ENCODE data around the gene HNRNPUL2. TPM values are rescaled to one million over a fixed set of nuclear protein-coding genes. Genes with fewer than 3 reads are reported as not detected.
"Not testable (repeated sequence)": the region's sequence is repeated elsewhere in the genome, so short reads cannot be mapped to it uniquely, and the experiment has no call there.

Gene HNRNPUL2
- 4.1 and 9.3 TPM in 2 replicates for total RNA-seq (2014; rRNA removed; shearing (Covaris generic))
- polyA plus RNA-seq (2015; cell fraction: cytosol; rRNA removed): 42.0 and 49.7 TPM in 2 replicates
- 54.3 and 61.5 TPM in 2 replicates for polyA plus RNA-seq (2015; cell fraction: nucleus; rRNA removed)

DNA sequence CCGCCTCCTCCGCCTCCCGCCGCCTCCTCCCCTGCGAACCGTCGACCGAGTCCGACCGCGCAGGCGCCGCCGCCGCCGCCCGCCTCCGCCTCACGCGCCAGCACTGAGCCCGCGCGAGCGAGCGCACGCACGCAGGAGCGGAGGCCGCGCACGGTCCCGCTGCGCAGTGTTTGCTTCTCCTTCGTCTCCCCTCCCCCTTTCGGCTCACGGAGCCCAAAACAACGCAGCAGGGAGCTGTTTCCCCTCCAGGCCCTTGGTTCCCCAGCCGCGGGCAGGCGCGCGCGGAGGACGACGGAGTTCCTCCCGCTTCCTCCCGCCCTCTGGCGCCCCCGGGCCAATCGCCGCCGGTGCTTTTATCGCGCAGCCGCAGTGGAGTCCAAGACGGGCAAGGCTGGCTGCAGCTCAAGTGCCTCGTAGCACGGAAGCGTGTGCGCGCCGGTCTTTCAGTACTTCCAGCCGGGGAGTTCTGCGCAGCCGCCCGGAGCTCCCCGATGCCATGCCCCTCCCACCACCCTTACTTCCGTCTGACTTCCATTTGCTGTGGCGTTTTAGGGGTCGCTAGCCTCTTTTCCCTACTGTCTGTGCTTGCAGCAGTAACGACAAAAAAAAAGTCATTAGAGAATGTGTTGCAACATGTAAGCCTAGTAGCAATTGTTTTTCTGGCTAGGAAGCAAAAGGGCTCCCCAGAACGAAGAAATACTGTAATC lies at the start of gene HNRNPUL2:
Gene HNRNPUL2 (minus strand): TSS at position 293 of the 707 bp plus-strand sequence. CDS start 301 bp downstream, outside the sequence.
- peak; percentile 99 for DNase-seq (ENCODE audit: low read depth)

DNA sequence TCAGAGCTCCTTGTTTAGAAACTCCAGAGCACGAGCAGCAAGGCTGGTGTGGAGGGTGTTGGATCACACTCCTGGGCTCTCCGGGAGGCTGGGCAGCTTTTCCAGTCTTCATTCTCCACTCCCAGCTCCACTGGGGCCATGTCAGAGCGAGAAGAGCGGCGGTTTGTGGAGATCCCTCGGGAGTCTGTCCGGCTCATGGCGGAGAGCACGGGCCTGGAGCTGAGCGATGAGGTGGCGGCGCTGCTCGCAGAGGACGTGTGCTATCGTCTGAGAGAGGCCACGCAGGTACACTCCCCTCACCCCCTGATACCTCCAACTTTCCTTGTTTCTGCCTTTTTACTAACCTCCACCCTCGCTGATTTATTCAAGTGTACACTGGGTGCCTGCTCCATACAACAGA lies 48.4 kb upstream of the HNRNPUL2 start:
- DNase-seq (ENCODE audit: low read depth): no peak

DNA sequence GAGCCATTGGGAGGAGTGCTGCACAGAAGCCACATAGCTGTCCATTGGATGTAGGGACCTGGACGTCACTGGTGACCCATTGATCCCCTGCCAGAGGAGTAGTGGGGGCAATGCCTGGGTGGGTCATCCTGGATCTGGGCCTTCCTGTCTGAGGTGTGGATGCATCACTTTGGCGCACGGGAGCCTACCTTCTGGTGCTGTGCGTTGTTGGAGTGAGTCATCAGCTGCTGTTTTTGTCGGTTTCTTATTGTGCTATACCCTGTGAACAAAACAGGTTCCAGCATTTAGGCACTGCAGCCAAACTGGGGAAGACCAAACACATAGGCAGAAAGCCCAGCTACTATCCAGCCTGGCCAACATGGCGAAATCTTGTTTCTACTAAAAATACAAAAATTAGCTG lies 47.1 kb upstream of the HNRNPUL2 start:
- DNase-seq (ENCODE audit: low read depth): no peak

DNA sequence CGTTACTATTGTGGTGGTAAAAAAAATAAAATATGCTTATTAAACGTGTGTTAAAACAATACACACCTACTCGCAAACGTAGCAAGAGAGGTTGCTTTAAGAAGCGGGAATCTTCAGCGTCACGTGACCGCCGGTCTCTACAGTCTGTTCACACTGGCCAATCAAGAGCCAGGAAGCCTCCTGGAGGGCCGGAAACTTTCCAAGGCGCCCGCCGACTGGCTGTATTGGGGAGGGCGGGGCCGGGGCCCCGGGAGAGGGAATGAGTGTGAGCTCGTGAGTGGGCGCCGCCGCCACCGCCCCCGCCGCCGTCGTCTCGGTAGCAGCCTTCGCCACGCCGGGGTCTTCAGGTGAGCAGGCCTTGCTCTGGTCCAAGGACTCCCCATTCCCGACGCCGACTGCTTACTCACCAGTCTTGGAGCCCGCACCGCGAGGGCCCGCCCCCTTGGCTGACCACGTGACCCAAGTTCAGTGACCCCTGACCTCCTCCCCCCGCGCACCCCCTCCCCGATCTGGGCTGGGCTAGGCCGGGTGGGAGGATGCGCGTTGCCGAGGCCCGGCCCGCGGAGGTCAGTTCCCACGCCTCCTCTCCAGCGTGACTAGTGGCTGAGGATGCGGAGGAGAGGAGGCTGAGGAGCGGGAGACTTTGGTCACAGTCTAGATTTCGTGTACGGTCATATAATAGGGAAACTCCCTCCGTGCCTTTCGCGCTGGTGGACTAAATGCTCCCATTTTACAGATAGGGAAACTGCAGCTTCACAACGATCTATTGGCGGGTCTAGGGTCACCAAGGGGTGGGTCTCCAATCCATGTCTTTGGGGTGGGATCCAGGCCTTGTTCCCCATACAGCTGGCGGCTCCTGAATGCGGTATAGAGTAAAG lies 44.1 kb upstream of the HNRNPUL2 start, which contains the start of gene TAF6L:
Gene TAF6L (plus strand): TSS at position 253 of the 878 bp plus-strand sequence. CDS start 4,388 bp downstream, outside the sequence.
- peak; percentile 97 for DNase-seq (ENCODE audit: low read depth)

DNA sequence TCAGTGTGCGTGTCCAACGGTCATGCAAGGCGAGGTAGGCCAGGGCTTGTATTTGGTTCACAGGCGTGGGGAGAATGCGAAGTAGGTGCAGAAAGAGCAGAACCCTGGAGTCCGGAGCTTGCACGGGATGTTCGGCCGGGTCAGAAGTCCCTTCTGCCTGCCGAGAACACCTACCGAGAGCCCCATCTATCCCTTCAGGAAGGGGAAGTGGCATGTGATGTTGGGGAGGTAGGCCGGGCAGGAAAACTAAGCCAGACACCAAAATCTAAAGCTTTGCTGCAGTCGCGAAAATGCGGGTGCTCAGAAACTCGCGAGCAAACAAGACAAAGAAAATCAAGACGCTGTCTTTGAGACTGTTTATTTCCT lies 43.5 kb upstream of the HNRNPUL2 start:
- DNase-seq (ENCODE audit: low read depth): no peak

GRCh38 chr11:62760867-62761227 lies 33.6 kb upstream of the HNRNPUL2 start:
- not testable (repeated sequence) for DNase-seq (ENCODE audit: low read depth)

- no peak for DNase-seq (ENCODE audit: low read depth)
These were observed 30.9 kb upstream of the HNRNPUL2 start for GRCh38 chr11:62757846-62758788.

DNA sequence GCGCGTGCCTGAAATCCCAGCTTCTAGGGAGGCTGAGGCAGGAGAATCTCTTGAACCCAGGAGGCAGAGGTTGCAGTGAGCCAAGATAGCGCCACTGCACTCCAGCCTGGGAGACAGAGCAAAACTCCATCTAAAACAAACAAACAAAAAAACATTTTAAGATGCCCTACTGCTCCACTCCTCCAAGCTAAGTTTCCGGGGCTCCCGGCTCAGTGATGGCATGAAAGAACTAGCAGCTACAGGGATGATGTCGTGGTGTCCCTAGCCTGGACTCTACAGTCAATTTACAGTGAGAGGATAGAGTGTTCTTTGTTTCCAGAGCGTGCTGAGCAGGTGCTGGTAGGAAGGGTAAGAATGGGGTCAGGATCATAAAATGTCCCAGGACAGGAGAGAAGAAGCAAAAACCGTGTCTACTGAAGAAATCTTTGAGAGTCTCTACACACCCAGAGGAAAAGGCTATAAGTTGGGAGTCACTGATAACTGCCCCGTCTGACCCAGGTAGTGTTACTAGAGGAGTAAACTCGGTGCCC lies 27.9 kb upstream of the HNRNPUL2 start:
- no peak for DNase-seq (ENCODE audit: low read depth)

GRCh38 chr11:62753736-62754603 lies 26.7 kb upstream of the HNRNPUL2 start, which contains the start of gene ZBTB3:
Gene ZBTB3, minus strand, starts transcription at chr11:62754160. Its CDS starts 496 bp downstream, at chr11:62753664.
- DNase-seq (ENCODE audit: low read depth): peak; percentile 100

- DNase-seq (ENCODE audit: low read depth): no peak
These were observed 25.9 kb upstream of the HNRNPUL2 start for GRCh38 chr11:62752994-62753735.

- no peak for DNase-seq (ENCODE audit: low read depth)
These were observed 25.0 kb upstream of the HNRNPUL2 start for GRCh38 chr11:62752177-62752785.

DNA sequence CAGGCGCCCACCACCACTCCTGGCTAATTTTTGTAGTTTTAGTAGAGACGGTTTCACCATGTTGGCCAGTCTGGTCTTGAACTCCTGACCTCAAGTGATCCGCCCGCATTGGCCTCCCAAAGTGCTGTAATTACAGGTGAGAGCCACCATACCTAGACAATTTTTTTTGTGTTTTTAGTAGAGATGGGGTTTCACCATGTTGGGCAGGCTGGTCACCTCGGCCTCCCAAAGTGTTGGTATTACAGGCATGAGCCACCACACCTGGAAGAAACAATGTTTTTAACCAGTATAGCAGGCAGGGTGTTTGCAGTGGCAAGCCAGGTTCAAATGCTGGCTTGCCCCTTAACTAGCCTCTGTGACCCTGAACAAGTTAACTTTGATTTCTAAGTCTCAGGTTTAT lies 22.7 kb upstream of the HNRNPUL2 start:
- not testable (repeated sequence) for DNase-seq (ENCODE audit: low read depth)

- DNase-seq (ENCODE audit: low read depth): no peak
These were observed 20.4 kb upstream of the HNRNPUL2 start for GRCh38 chr11:62747475-62748160.

DNA sequence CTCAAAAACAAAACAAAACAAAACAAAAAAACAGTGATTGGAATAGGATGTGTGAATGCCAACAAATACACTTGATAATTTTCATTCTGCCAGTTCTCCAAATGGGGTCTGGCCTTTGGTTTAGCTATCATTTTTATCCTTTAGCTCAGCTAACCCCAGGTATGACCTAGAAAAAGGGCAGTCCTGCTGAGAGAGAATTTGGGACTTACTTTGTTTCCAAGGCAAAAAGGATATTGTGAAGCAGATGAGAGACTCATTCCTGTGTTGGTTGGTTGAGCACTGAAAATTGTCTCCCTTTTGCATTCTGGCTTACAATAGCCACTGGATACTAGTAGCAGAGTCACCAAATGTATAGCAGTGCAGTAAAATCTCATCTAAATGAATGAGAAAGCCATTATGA lies 9.9 kb upstream of the HNRNPUL2 start:
- DNase-seq (ENCODE audit: low read depth): no peak

- peak; percentile 54 for DNase-seq (ENCODE audit: low read depth)
These were observed 5.6 kb upstream of the HNRNPUL2 start for GRCh38 chr11:62732830-62733229.

DNA sequence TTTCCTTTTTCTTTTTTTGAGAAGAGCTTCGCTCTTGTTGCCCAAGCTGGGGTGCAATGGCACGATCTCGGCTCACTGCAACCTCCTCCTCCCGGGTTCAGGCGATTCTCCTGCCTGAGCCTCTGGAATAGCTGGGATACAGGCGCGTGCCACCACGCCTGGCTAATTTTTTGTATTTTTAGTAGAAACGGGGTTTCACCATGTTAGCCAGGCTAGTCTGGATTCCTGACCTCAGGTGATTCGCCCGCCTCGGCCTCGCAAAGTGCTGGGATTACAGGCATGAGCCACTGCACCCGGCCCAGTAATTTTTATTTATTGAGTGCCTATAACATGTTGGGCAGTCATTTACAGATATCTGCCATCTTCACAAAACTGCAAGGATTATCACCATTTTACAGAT lies 2.8 kb upstream of the HNRNPUL2 start:
- DNase-seq (ENCODE audit: low read depth): not testable (repeated sequence)

- DNase-seq (ENCODE audit: low read depth): peak; percentile 88
These were observed 1.1 kb upstream of the HNRNPUL2 start, which contains the start of gene TTC9C for GRCh38 chr11:62728171-62728988. Gene TTC9C, plus strand, starts transcription at chr11:62728486. Its CDS starts 363 bp downstream, at chr11:62728849.

Data from HT1080 (cell line).